Spleen (tissue), 7 donors: ENCODE data around the gene NBDY.

ENCODE experiments used
- POLR2A ChIP-seq, 3 donors: fragments of 450-650 bp; IDR thresholded peaks; one replicate each; pipeline ENCODE4 v1.5.1; 2017; ENCODE audit warnings: antibody characterized with exemption in 3 of 3, mild to moderate bottlenecking in 1 of 3
- TF ChIP-seq, protein P1 (sequence below), 11 experiments: fragments of 200-600 bp in 7 of 11; fragments of 450-650 bp in 4 of 11; sonication (generic) in 4 of 11; IDR thresholded peaks in 8 of 11; conservative IDR thresholded peaks in 3 of 11; 1 replicate in 7 of 11; 2 replicates in 4 of 11; pipeline versions ENCODE4 v1.4.0 to v1.8.0; 2016 to 2021; ENCODE audit warnings: antibody characterized with exemption in 11 of 11, inconsistent platforms in 4 of 11, mild to moderate bottlenecking in 1 of 11
- donor health status: DM: no; HTN: no; CAD: no; lungs with moderate emphysema.
- donor health status: DM: no; HTN: no; CAD: no.
- donor health status: DM: no; HTN: no; CAD: no.

DNA sequence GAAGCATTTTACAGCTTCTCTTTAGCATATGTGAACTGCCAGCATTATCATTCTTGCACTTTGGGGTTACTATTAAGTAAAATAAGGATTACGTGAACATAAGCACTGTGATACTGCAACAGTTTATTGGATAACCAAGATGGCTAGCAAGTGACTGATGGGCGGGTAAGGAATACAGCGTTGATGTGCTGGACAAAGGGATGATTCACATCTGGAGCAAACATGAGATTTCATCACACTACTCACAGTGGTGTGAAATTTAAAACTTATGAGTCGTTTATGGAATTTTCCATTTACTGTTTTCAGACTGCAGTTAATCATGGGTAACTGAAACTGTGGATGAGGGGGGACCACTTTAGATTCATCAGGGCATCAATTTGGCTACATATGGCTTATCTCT lies 16.0 kb downstream of the NBDY start:
- TF ChIP-seq POLR2A (IDR thresholded peaks at IDR 0.05) = no peak
- TF ChIP-seq, protein P1, sequence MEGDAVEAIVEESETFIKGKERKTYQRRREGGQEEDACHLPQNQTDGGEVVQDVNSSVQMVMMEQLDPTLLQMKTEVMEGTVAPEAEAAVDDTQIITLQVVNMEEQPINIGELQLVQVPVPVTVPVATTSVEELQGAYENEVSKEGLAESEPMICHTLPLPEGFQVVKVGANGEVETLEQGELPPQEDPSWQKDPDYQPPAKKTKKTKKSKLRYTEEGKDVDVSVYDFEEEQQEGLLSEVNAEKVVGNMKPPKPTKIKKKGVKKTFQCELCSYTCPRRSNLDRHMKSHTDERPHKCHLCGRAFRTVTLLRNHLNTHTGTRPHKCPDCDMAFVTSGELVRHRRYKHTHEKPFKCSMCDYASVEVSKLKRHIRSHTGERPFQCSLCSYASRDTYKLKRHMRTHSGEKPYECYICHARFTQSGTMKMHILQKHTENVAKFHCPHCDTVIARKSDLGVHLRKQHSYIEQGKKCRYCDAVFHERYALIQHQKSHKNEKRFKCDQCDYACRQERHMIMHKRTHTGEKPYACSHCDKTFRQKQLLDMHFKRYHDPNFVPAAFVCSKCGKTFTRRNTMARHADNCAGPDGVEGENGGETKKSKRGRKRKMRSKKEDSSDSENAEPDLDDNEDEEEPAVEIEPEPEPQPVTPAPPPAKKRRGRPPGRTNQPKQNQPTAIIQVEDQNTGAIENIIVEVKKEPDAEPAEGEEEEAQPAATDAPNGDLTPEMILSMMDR (IDR thresholded peaks at IDR 0.05 in 8 of 11, conservative IDR thresholded peaks at IDR 0.05 in 3 of 11) = no peak
